Astrocyte (in vitro differentiated cells and primary cell): Measurements from ENCODE around the gene HYPK. TPM values are rescaled to one million over a fixed set of nuclear protein-coding genes. Genes with fewer than 3 reads are reported as not detected.

ENCODE experiments used
- DNase-seq: peaks from one replicate; pipeline ENCODE4 v3.0.0-alpha.2; 2010; ENCODE audit warnings: low read depth
- FAIRE-seq: peaks from 2 replicates; lab custom pipeline; 2011; peaks lifted over from hg19 to GRCh38; lab: Jason Lieb, UNC
- H2AFZ ChIP-seq: 2 replicates; pipeline ENCODE4 v1.6.0; 2012; ENCODE audit warnings: low read depth, low read length, inconsistent platforms
- H3K27ac ChIP-seq: 2 replicates; pipeline ENCODE4 v1.5.1; 2011; ENCODE audit warnings: low read depth, low read length, inconsistent platforms
- H3K27me3 ChIP-seq: 2 replicates; pipeline ENCODE4 v1.6.0; 2011; ENCODE audit warnings: low read length, inconsistent platforms; ENCODE audit not compliant: insufficient read depth
- H3K36me3 ChIP-seq: 2 replicates; pipeline ENCODE4 v1.5.1; 2011; ENCODE audit warnings: low read length, inconsistent platforms; ENCODE audit not compliant: insufficient read depth
- H3K4me1 ChIP-seq: 2 replicates; pipeline ENCODE4 v1.5.1; 2011; ENCODE audit warnings: low read length, inconsistent platforms; ENCODE audit not compliant: insufficient read depth
- H3K4me2 ChIP-seq: 2 replicates; pipeline ENCODE4 v1.6.0; 2012; ENCODE audit warnings: low read length, inconsistent platforms
- H3K4me3 ChIP-seq: 2 replicates; pipeline ENCODE4 v1.5.1; 2011; ENCODE audit warnings: low read depth, mild to moderate bottlenecking, low read length, inconsistent platforms; ENCODE audit not compliant: insufficient read depth
- H3K79me2 ChIP-seq: 2 replicates; pipeline ENCODE4 v1.6.0; 2012; ENCODE audit warnings: mild to moderate bottlenecking, low read length, inconsistent platforms; ENCODE audit not compliant: insufficient read depth
- H3K9ac ChIP-seq: 2 replicates; pipeline ENCODE4 v1.6.0; 2012; ENCODE audit warnings: mild to moderate bottlenecking, low read length, inconsistent platforms
- H3K9me3 ChIP-seq: 2 replicates; pipeline ENCODE4 v1.5.1; 2012; ENCODE audit warnings: low read depth, mild to moderate bottlenecking, low read length, inconsistent platforms; ENCODE audit not compliant: insufficient read depth
- H4K20me1 ChIP-seq: 2 replicates; pipeline ENCODE4 v1.6.0; 2012; ENCODE audit warnings: low read length, inconsistent platforms; ENCODE audit not compliant: insufficient read depth
- H3K27ac Mint-ChIP-seq: one replicate; pipeline ENCODE4 v1.8.0; 2021; ENCODE audit warnings: mild to moderate bottlenecking, mixed read lengths; ENCODE audit not compliant: unreplicated experiment
- H3K27me3 Mint-ChIP-seq: one replicate; pipeline ENCODE4 v1.8.0; 2021; ENCODE audit warnings: low read depth, mixed read lengths; ENCODE audit not compliant: unreplicated experiment
- H3K36me3 Mint-ChIP-seq: one replicate; pipeline ENCODE4 v1.8.0; 2021; ENCODE audit warnings: low read depth, mixed read lengths; ENCODE audit not compliant: unreplicated experiment
- H3K4me1 Mint-ChIP-seq: one replicate; pipeline ENCODE4 v1.8.0; 2021; ENCODE audit warnings: low read depth, mixed read lengths; ENCODE audit not compliant: unreplicated experiment
- H3K4me3 Mint-ChIP-seq: one replicate; pipeline ENCODE4 v1.8.0; 2021; ENCODE audit warnings: mild to moderate bottlenecking, moderate library complexity, mixed read lengths; ENCODE audit not compliant: unreplicated experiment
- H3K9me3 Mint-ChIP-seq: one replicate; pipeline ENCODE4 v1.8.0; 2021; ENCODE audit warnings: mild to moderate bottlenecking, mixed read lengths; ENCODE audit not compliant: unreplicated experiment
- EZH2 ChIP-seq: IDR thresholded peaks from 2 replicates; pipeline ENCODE4 v1.6.1; 2012; ENCODE audit warnings: mild to moderate bottlenecking, low read length, inconsistent platforms; ENCODE audit not compliant: insufficient read depth
- total RNA-seq: library from RNA; stranded (reverse); gene quantifications from 2 replicates; pipeline ENCODE4 v1.2.1, GENCODE V29; 2021
- TF ChIP-seq, protein P1 (sequence below): IDR thresholded peaks from 2 replicates; pipeline ENCODE4 v1.5.1; 2011; ENCODE audit warnings: low read depth, mild to moderate bottlenecking, inconsistent platforms, low read length, moderate library complexity; ENCODE audit not compliant: insufficient read depth

The HYPK gene
- total RNA-seq, 1 donor from 2014 or later, result 15.7 TPM

DNA sequence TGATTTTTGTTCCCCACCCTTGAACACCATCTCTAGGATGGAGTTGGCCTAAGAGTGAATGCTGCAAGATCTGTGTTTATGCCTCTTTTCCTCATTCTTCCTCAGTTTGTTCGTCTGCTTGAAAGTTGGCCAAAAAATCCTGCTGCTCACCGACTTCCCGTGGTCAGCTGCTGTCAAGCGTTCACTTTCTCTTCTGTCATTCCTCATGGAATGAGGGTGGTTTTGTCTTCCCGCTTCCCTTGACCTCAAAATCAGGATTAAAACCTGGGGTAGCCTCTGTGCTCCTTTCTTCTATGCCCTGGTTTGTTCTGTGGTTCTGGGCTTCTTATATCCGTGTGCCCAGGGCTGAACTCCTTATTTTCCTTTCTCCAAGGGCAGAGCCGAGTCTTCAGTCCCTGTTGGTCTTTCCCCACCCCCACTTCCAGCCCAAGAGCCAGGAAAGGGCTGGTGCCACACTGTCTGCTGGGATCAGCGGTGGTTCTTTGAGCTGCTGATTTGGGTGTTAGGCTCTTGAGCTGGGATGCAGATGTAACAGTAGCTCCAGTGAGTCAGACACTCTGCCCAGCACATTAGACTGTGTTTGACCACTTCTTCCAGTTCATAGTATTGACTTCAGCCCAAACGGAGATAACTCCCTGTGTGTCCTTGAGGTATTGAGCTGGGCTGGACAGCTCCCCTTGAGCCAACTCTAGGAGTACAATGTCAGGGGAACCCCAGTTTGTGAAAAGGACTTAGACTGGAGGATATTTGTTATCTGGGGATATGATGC is 5.9 kb upstream of the HYPK start:
- H3K27ac Mint-ChIP-seq, result peak overlapping the region; percentile 99
- Histone ChIP-seq H4K20me1 (peaks cover 44% of the 10 kb centered on the region), H3K4me1 (peaks cover 29% of the 10 kb centered on the region)

DNA sequence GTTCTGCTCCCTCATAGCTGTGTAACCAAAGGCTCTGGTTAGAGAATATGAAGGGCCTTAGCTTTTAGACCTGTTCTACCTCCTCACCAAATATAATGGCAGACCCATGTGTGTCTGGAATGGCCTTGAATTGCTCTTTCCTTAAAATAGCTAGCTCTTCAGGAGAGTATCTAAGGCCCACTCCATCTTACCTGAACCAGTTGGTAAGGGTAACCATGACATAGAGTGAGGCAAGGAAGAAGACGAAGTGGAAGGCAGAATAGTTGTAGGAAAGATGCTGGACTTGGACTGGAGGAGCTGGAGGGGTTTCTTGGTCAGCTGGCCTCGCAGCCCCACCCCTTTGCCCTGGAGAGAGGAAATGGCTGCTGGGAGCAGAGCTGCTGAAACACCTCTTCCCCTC is 5.2 kb upstream of the HYPK start:
- H3K4me3 Mint-ChIP-seq, result peak overlapping the region; percentile 97
- TF ChIP-seq EZH2, result no peak
- TF ChIP-seq, protein P1, sequence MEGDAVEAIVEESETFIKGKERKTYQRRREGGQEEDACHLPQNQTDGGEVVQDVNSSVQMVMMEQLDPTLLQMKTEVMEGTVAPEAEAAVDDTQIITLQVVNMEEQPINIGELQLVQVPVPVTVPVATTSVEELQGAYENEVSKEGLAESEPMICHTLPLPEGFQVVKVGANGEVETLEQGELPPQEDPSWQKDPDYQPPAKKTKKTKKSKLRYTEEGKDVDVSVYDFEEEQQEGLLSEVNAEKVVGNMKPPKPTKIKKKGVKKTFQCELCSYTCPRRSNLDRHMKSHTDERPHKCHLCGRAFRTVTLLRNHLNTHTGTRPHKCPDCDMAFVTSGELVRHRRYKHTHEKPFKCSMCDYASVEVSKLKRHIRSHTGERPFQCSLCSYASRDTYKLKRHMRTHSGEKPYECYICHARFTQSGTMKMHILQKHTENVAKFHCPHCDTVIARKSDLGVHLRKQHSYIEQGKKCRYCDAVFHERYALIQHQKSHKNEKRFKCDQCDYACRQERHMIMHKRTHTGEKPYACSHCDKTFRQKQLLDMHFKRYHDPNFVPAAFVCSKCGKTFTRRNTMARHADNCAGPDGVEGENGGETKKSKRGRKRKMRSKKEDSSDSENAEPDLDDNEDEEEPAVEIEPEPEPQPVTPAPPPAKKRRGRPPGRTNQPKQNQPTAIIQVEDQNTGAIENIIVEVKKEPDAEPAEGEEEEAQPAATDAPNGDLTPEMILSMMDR, result no peak
- H3K27ac Mint-ChIP-seq, result no peak overlapping the region
- no peak overlapping the region for H2AFZ ChIP-seq
- DNase-seq, result no peak
- H3K9ac ChIP-seq, result no peak overlapping the region
- no peaks in the 10 kb centered on the region for H3K9me3 Mint-ChIP-seq
- H3K27me3 ChIP-seq, result no peaks in the 10 kb centered on the region
- peaks cover 54% of the 10 kb centered on the region for H3K4me1 Mint-ChIP-seq
- no peak overlapping the region for H3K4me3 ChIP-seq
- peak overlapping the region; percentile 91 for H3K4me2 ChIP-seq
- H3K36me3 ChIP-seq, result peaks cover 25% of the 10 kb centered on the region
- no peaks in the 10 kb centered on the region for H3K27me3 Mint-ChIP-seq
- H3K9me3 ChIP-seq, result no peaks in the 10 kb centered on the region
- no peak overlapping the region for H3K27ac ChIP-seq
- FAIRE-seq, result no peak
- peaks cover 28% of the 10 kb centered on the region for H3K36me3 Mint-ChIP-seq
- peaks cover 37% of the 10 kb centered on the region for H3K79me2 ChIP-seq
- H4K20me1 ChIP-seq, result peaks cover 44% of the 10 kb centered on the region
- H3K4me1 ChIP-seq, result peaks cover 33% of the 10 kb centered on the region

More for the DNA sequence above, 5.9 kb upstream of the HYPK start:
- Mint-ChIP-seq H3K27me3 (no peaks in the 10 kb centered on the region), H3K9me3 (no peaks in the 10 kb centered on the region), H3K36me3 (peaks cover 28% of the 10 kb centered on the region), H3K4me1 (peaks cover 51% of the 10 kb centered on the region), H3K4me3 (peak overlapping the region; percentile 97)
- Histone ChIP-seq H3K27ac (peak overlapping the region; percentile 35), H3K9ac (peak overlapping the region; percentile 100), H2AFZ (no peak overlapping the region), H3K36me3 (peaks cover 22% of the 10 kb centered on the region), H3K9me3 (no peaks in the 10 kb centered on the region), H3K27me3 (no peaks in the 10 kb centered on the region), H3K4me3 (peak overlapping the region; percentile 100), H3K4me2 (peak overlapping the region; percentile 91), H3K79me2 (peaks cover 37% of the 10 kb centered on the region)
- FAIRE-seq, result no peak
- peak; percentile 65 for DNase-seq
- no peak for TF ChIP-seq EZH2
- TF ChIP-seq, protein P1, result no peak

DNA sequence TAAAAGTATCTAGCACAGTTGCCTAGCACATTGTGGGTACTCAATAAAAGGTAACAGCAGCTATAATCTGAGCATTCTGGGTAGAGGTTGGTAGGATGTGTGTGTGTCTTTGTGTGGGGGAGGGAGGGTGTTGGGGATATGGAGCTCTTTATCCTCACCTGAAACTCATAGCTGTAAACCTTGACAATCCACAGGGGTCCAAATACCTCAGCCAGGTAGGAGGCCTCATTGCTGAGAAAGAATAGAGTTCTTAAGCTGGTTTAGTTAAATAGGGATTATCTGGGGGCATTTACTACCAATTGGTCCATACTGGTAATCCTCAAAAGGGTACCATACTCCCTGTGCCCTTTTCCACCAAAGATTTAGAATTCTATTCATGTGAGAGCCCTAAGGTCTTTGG is 4.4 kb upstream of the HYPK start:
- TF ChIP-seq, protein P1, result no peak
- no peak for TF ChIP-seq EZH2
- FAIRE-seq, result no peak
- H4K20me1 ChIP-seq, result peaks cover 49% of the 10 kb centered on the region
- H2AFZ ChIP-seq, result no peak overlapping the region
- H3K36me3 ChIP-seq, result peaks cover 25% of the 10 kb centered on the region
- no peak overlapping the region for H3K27ac ChIP-seq
- H3K9me3 ChIP-seq, result no peaks in the 10 kb centered on the region
- H3K27ac Mint-ChIP-seq, result no peak overlapping the region
- no peak overlapping the region for H3K4me3 ChIP-seq
- DNase-seq, result no peak
- H3K4me2 ChIP-seq, result no peak overlapping the region
- H3K9me3 Mint-ChIP-seq, result peaks cover 2% of the 10 kb centered on the region
- no peak overlapping the region for H3K9ac ChIP-seq
- no peaks in the 10 kb centered on the region for H3K27me3 ChIP-seq
- H3K4me1 Mint-ChIP-seq, result peaks cover 55% of the 10 kb centered on the region
- peaks cover 32% of the 10 kb centered on the region for H3K36me3 Mint-ChIP-seq
- H3K79me2 ChIP-seq, result peaks cover 44% of the 10 kb centered on the region
- H3K27me3 Mint-ChIP-seq, result no peaks in the 10 kb centered on the region
- peaks cover 34% of the 10 kb centered on the region for H3K4me1 ChIP-seq
- no peak overlapping the region for H3K4me3 Mint-ChIP-seq
